ENCODE measurements around the gene PPP1R12C.
A peak's percentile ranks its signal among the peaks of the same experiment; 100 is the strongest.
"Not testable (repeated sequence)": the region's sequence is repeated elsewhere in the genome, so short reads cannot be mapped to it uniquely, and the experiment has no call there.

PPP1R12C gene

GRCh38 chr19:55070466-55071128 is 46.8 kb downstream of the PPP1R12C start:
- no peak for DNase-seq

- DNase-seq = no peak
Observed at GRCh38 chr19:55069865-55070197, 47.6 kb downstream of the PPP1R12C start.

- no peak for DNase-seq
Observed at GRCh38 chr19:55068950-55069864, 48.2 kb downstream of the PPP1R12C start.

GRCh38 chr19:55067869-55068268 is 49.6 kb downstream of the PPP1R12C start:
- DNase-seq = no peak

GRCh38 chr19:55066107-55066709 is 51.2 kb downstream of the PPP1R12C start:
- no peak for DNase-seq

GRCh38 chr19:55065516-55065915 is 51.9 kb downstream of the PPP1R12C start:
- DNase-seq = not testable (repeated sequence)

- DNase-seq = no peak
Observed at GRCh38 chr19:55063492-55063843, 54.0 kb downstream of the PPP1R12C start.

- DNase-seq = peak; percentile 83
Observed at GRCh38 chr19:55062735-55063491, 54.5 kb downstream of the PPP1R12C start, which contains the start of gene RDH13. Gene RDH13 (minus strand): TSS chr19:55063148. CDS start chr19:55063032, 116 bp downstream.

GRCh38 chr19:55060287-55060686 is 57.1 kb downstream of the PPP1R12C start:
- DNase-seq = not testable (repeated sequence)

- DNase-seq = no peak
Observed at GRCh38 chr19:55058781-55059610, 58.4 kb downstream of the PPP1R12C start.

GRCh38 chr19:55056827-55057226 is 60.6 kb downstream of the PPP1R12C start:
- DNase-seq = no peak

- no peak for DNase-seq
Observed at GRCh38 chr19:55053735-55054134, 63.7 kb downstream of the PPP1R12C start.

GRCh38 chr19:55050749-55051532 is 66.5 kb downstream of the PPP1R12C start:
- DNase-seq = no peak

- DNase-seq = no peak
Observed at GRCh38 chr19:55048446-55048845, 69.0 kb downstream of the PPP1R12C start.

- no peak for DNase-seq
Observed at GRCh38 chr19:55047951-55048350, 69.5 kb downstream of the PPP1R12C start.

GRCh38 chr19:55046975-55047622 is 70.3 kb downstream of the PPP1R12C start:
- DNase-seq = no peak

- no peak for DNase-seq
Observed at GRCh38 chr19:55044771-55045716, 72.4 kb downstream of the PPP1R12C start.

- no peak for DNase-seq
Observed at GRCh38 chr19:55044286-55044685, 73.2 kb downstream of the PPP1R12C start.

- DNase-seq = no peak
Observed at GRCh38 chr19:55042688-55043087, 74.7 kb downstream of the PPP1R12C start.

- no peak for DNase-seq
Observed at GRCh38 chr19:55042344-55042678, 75.1 kb downstream of the PPP1R12C start.

Data from GF-D8 (cell line).